GM12891 (cell line): ENCODE measurements around the gene LTBP1.

Source experiments
- POLR2A ChIP-seq: IDR thresholded peaks from 2 replicates; pipeline ENCODE4 v1.6.1; 2011; ENCODE audit warnings: low read depth, low read length, control low read depth
- TAF1 ChIP-seq: IDR thresholded peaks from 2 replicates; pipeline ENCODE4 v1.6.1; 2011; ENCODE audit warnings: low read depth, low read length, control low read depth

- TF ChIP-seq TAF1 (no peak), POLR2A (no peak)
Observed at GRCh38 chr2:33347856-33348255, 401.1 kb downstream of the LTBP1 start.
